ENCODE measurements around the gene PIK3CG. TPM values are rescaled to one million over a fixed set of nuclear protein-coding genes. Genes with fewer than 3 reads are reported as not detected.
"Not testable (repeated sequence)": the region's sequence is repeated elsewhere in the genome, so short reads cannot be mapped to it uniquely, and the experiment has no call there.

PIK3CG gene
- total and polyA plus RNA-seq, 2 donors (not counting 1 experiment from before 2014, with no cell fraction given), result 0.09 TPM; not detected in 1

GRCh38 chr7:106893591-106893990 lies 28.5 kb downstream of the PIK3CG start:
- TF ChIP-seq EZH2 (IDR thresholded peaks at IDR 0.05; ENCODE audit: low read length, missing control alignments), result no peak
- no peak for TF ChIP-seq CTCF (conservative IDR thresholded peaks at IDR 0.05 in 1 of 2, IDR thresholded peaks at IDR 0.05 in 1 of 2; ENCODE audit: low read depth in 1 of 2, low read length in 2 of 2)
- no peak overlapping the region for H2AFZ ChIP-seq (ENCODE audit: low read length)

GRCh38 chr7:106895246-106895864 lies 30.3 kb downstream of the PIK3CG start:
- TF ChIP-seq EZH2 (IDR thresholded peaks at IDR 0.05; ENCODE audit: low read length, missing control alignments) (no peak), CTCF (conservative IDR thresholded peaks at IDR 0.05 in 1 of 2, IDR thresholded peaks at IDR 0.05 in 1 of 2; ENCODE audit: low read depth in 1 of 2, low read length in 2 of 2) (no peak)

More at GRCh38 chr7:106893591-106893990, 28.5 kb downstream of the PIK3CG start:
- Histone ChIP-seq H4K20me1 (ENCODE audit: control insufficient read depth, extremely low read depth, insufficient read depth, low read length) (no peaks in the 10 kb centered on the region), H3K4me3 (replicated peaks in 1 of 4; ENCODE audit: control extremely low read depth in 1 of 4, insufficient read depth in 1 of 4, low read depth in 3 of 4, low read length in 4 of 4) (no peak overlapping the region), H3K9me3 (ENCODE audit: control insufficient read depth, insufficient read depth, low read depth, low read length) (no peaks in the 10 kb centered on the region), H3K27me3 (ENCODE audit: control insufficient read depth, insufficient read depth, low read length) (no peaks in the 10 kb centered on the region), H3K36me3 (ENCODE audit: control insufficient read depth, insufficient read depth, low read length) (no peaks in the 10 kb centered on the region), H3K79me2 (ENCODE audit: control insufficient read depth, insufficient read depth, low read length) (no peaks in the 10 kb centered on the region), H3K4me2 (ENCODE audit: extremely low read depth, insufficient read depth, low read length) (no peak overlapping the region), H3K9ac (ENCODE audit: insufficient read depth, low read length) (no peak overlapping the region), H3K4me1 (ENCODE audit: control insufficient read depth, extremely low read depth, insufficient read depth, low read length) (no peaks in the 10 kb centered on the region), H3K27ac (ENCODE audit: insufficient read depth, low read length) (no peak overlapping the region)
- DNase-seq (ENCODE audit: low read depth in 2 of 2), result no peak

GRCh38 chr7:106896231-106896630 lies 31.1 kb downstream of the PIK3CG start:
- no peak for DNase-seq (ENCODE audit: low read depth in 2 of 2)
- Histone ChIP-seq H2AFZ (ENCODE audit: low read length) (no peak overlapping the region), H3K9me3 (ENCODE audit: control insufficient read depth, insufficient read depth, low read depth, low read length) (no peaks in the 10 kb centered on the region), H4K20me1 (ENCODE audit: control insufficient read depth, extremely low read depth, insufficient read depth, low read length) (no peaks in the 10 kb centered on the region), H3K27me3 (ENCODE audit: control insufficient read depth, insufficient read depth, low read length) (no peaks in the 10 kb centered on the region), H3K4me3 (replicated peaks in 1 of 4; ENCODE audit: control extremely low read depth in 1 of 4, insufficient read depth in 1 of 4, low read depth in 3 of 4, low read length in 4 of 4) (no peak overlapping the region), H3K36me3 (ENCODE audit: control insufficient read depth, insufficient read depth, low read length) (no peaks in the 10 kb centered on the region), H3K27ac (ENCODE audit: insufficient read depth, low read length) (no peak overlapping the region), H3K4me1 (ENCODE audit: control insufficient read depth, extremely low read depth, insufficient read depth, low read length) (no peaks in the 10 kb centered on the region), H3K79me2 (ENCODE audit: control insufficient read depth, insufficient read depth, low read length) (no peaks in the 10 kb centered on the region), H3K4me2 (ENCODE audit: extremely low read depth, insufficient read depth, low read length) (no peak overlapping the region), H3K9ac (ENCODE audit: insufficient read depth, low read length) (no peak overlapping the region)
- TF ChIP-seq CTCF (conservative IDR thresholded peaks at IDR 0.05 in 1 of 2, IDR thresholded peaks at IDR 0.05 in 1 of 2; ENCODE audit: low read depth in 1 of 2, low read length in 2 of 2) (no peak), EZH2 (IDR thresholded peaks at IDR 0.05; ENCODE audit: low read length, missing control alignments) (no peak)

More at GRCh38 chr7:106895246-106895864, 30.3 kb downstream of the PIK3CG start:
- Histone ChIP-seq H2AFZ (ENCODE audit: low read length) (no peak overlapping the region), H3K9me3 (ENCODE audit: control insufficient read depth, insufficient read depth, low read depth, low read length) (no peaks in the 10 kb centered on the region), H3K36me3 (ENCODE audit: control insufficient read depth, insufficient read depth, low read length) (no peaks in the 10 kb centered on the region), H3K9ac (ENCODE audit: insufficient read depth, low read length) (no peak overlapping the region), H3K4me3 (replicated peaks in 1 of 4; ENCODE audit: control extremely low read depth in 1 of 4, insufficient read depth in 1 of 4, low read depth in 3 of 4, low read length in 4 of 4) (no peak overlapping the region), H3K4me1 (ENCODE audit: control insufficient read depth, extremely low read depth, insufficient read depth, low read length) (no peaks in the 10 kb centered on the region), H3K27me3 (ENCODE audit: control insufficient read depth, insufficient read depth, low read length) (no peaks in the 10 kb centered on the region), H3K27ac (ENCODE audit: insufficient read depth, low read length) (no peak overlapping the region), H3K79me2 (ENCODE audit: control insufficient read depth, insufficient read depth, low read length) (no peaks in the 10 kb centered on the region), H3K4me2 (ENCODE audit: extremely low read depth, insufficient read depth, low read length) (no peak overlapping the region), H4K20me1 (ENCODE audit: control insufficient read depth, extremely low read depth, insufficient read depth, low read length) (no peaks in the 10 kb centered on the region)
- no peak for DNase-seq (ENCODE audit: low read depth in 2 of 2)

GRCh38 chr7:106897553-106897952 lies 32.5 kb downstream of the PIK3CG start:
- not testable (repeated sequence) for H4K20me1 ChIP-seq (ENCODE audit: control insufficient read depth, extremely low read depth, insufficient read depth, low read length); H2AFZ ChIP-seq (ENCODE audit: low read length); H3K4me3 ChIP-seq (replicated peaks in 1 of 4; ENCODE audit: control extremely low read depth in 1 of 4, insufficient read depth in 1 of 4, low read depth in 3 of 4, low read length in 4 of 4); H3K79me2 ChIP-seq (ENCODE audit: control insufficient read depth, insufficient read depth, low read length); H3K9me3 ChIP-seq (ENCODE audit: control insufficient read depth, insufficient read depth, low read depth, low read length); H3K4me2 ChIP-seq (ENCODE audit: extremely low read depth, insufficient read depth, low read length); DNase-seq (ENCODE audit: low read depth in 2 of 2); H3K27me3 ChIP-seq (ENCODE audit: control insufficient read depth, insufficient read depth, low read length); H3K4me1 ChIP-seq (ENCODE audit: control insufficient read depth, extremely low read depth, insufficient read depth, low read length); H3K36me3 ChIP-seq (ENCODE audit: control insufficient read depth, insufficient read depth, low read length); H3K27ac ChIP-seq (ENCODE audit: insufficient read depth, low read length); H3K9ac ChIP-seq (ENCODE audit: insufficient read depth, low read length)

GRCh38 chr7:106898967-106899366 lies 33.9 kb downstream of the PIK3CG start:
- H4K20me1 ChIP-seq (ENCODE audit: control insufficient read depth, extremely low read depth, insufficient read depth, low read length); H3K27me3 ChIP-seq (ENCODE audit: control insufficient read depth, insufficient read depth, low read length); H3K9ac ChIP-seq (ENCODE audit: insufficient read depth, low read length); H3K9me3 ChIP-seq (ENCODE audit: control insufficient read depth, insufficient read depth, low read depth, low read length); H3K4me3 ChIP-seq (replicated peaks in 1 of 4; ENCODE audit: control extremely low read depth in 1 of 4, insufficient read depth in 1 of 4, low read depth in 3 of 4, low read length in 4 of 4); H3K4me1 ChIP-seq (ENCODE audit: control insufficient read depth, extremely low read depth, insufficient read depth, low read length); H3K79me2 ChIP-seq (ENCODE audit: control insufficient read depth, insufficient read depth, low read length); H3K27ac ChIP-seq (ENCODE audit: insufficient read depth, low read length); H2AFZ ChIP-seq (ENCODE audit: low read length); H3K4me2 ChIP-seq (ENCODE audit: extremely low read depth, insufficient read depth, low read length); H3K36me3 ChIP-seq (ENCODE audit: control insufficient read depth, insufficient read depth, low read length); DNase-seq (ENCODE audit: low read depth in 2 of 2): not testable (repeated sequence)

Measured in fibroblast of lung (primary cell).